ENCODE results near the gene CIBAR2. TPM values are rescaled to one million over a fixed set of nuclear protein-coding genes. Genes with fewer than 3 reads are reported as not detected.
A peak's percentile ranks its signal among the peaks of the same experiment; 100 is the strongest.

Gene CIBAR2
- total and polyA plus RNA-seq, 9 donors = 0.18 to 13.0 (median 1.4) TPM; not detected in 3

DNA sequence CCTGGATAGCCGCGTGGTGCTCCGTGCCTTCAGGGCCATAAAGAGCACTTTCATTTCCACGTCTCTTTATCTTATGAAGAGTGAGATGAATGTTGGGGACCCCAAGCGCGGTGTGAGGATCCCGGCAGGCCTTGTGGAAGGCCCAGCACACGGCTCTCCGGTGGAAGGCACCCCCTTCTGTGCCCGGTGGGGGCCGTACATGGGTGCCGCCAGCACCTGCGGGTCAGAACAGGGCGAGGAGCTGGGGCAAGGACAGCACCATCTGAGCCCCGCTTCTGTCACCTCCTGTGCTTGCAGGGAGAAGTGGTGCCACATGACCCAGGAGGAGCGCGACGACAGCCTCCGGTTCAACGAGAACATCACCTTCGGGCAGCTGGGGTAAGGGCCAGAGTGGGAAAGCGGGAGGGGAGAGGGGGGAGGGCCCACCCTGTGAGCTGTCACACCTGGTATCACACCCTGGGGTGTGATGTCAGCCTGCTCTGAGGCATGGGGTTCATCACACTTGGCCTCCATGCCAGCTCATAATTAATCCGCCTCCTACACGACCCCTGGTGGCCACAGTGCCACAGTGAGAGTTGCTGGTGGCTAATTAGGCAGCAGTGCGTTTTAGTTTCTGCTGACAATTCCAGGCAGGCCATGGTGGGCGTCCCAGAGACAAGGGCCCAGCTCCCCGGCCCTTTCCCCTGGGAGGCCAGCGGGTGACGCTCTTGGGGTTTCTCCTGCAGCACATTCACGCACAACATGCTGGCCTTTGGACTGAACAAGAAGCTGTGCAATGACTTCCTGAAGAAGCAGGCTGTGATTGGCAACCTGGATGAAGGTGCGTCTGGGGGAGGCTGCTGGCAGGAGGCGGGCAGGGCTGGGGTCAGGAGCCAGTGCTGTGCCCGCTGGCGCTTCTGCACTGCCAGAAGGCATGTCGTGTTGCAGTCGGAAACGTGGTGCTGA is 25.7 kb downstream of the CIBAR2 start:
- no peak overlapping the region for H3K27ac ChIP-seq
- intact Hi-C loops (cut with DNase I) = no loop called here
- WGBS, 3 donors = 80 to 89% (median 85%) methylated on average over 36 to 37 of the region's 37 CpGs

DNA sequence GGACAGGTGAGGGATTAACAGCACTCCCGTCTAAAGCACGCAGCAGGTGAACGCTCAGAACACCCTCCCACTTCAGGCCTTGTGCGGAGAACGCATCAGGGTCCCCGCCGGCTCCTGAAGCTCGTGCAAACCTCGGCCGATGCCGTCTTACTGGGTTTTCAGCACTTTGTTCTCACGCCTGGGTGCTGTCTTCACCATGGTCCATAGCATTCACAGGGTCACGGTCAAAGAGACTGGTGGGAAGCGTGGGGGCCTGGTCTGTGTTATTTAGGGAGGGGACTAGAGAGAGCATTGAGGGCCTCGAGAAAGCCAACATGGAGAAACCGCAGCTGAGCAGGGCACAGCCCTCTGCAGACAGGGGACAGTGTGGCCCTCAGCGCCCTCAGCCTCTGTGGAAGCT is 26.6 kb downstream of the CIBAR2 start:
- Histone ChIP-seq H3K4me1 (ENCODE audit: insufficient read depth) (no peaks in the 10 kb centered on the region), H3K4me3 (no peak overlapping the region), H3K27me3 (no peaks in the 10 kb centered on the region), H3K9me3 (no peaks in the 10 kb centered on the region), H3K36me3 (no peaks in the 10 kb centered on the region), H3K27ac (no peak overlapping the region)
- TF ChIP-seq, protein P1, sequence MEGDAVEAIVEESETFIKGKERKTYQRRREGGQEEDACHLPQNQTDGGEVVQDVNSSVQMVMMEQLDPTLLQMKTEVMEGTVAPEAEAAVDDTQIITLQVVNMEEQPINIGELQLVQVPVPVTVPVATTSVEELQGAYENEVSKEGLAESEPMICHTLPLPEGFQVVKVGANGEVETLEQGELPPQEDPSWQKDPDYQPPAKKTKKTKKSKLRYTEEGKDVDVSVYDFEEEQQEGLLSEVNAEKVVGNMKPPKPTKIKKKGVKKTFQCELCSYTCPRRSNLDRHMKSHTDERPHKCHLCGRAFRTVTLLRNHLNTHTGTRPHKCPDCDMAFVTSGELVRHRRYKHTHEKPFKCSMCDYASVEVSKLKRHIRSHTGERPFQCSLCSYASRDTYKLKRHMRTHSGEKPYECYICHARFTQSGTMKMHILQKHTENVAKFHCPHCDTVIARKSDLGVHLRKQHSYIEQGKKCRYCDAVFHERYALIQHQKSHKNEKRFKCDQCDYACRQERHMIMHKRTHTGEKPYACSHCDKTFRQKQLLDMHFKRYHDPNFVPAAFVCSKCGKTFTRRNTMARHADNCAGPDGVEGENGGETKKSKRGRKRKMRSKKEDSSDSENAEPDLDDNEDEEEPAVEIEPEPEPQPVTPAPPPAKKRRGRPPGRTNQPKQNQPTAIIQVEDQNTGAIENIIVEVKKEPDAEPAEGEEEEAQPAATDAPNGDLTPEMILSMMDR (IDR thresholded peaks at IDR 0.05) = no peak
- TF ChIP-seq EP300 (IDR thresholded peaks at IDR 0.05) (no peak), POLR2A (IDR thresholded peaks at IDR 0.05) (no peak)
- intact Hi-C loops (cut with DNase I) = no loop called here
- WGBS, 3 donors = 95 to 98% (median 97%) methylated on average over 17 of the region's 17 CpGs
- DNase-seq = no peak

More for the DNA sequence above, 25.7 kb downstream of the CIBAR2 start:
- Histone ChIP-seq H3K4me3 (no peak overlapping the region), H3K9me3 (no peaks in the 10 kb centered on the region), H3K4me1 (ENCODE audit: insufficient read depth) (no peaks in the 10 kb centered on the region), H3K27me3 (no peaks in the 10 kb centered on the region), H3K36me3 (no peaks in the 10 kb centered on the region)
- DNase-seq = peak in 4 of 5 donors; percentile 49 to 70 (median 62)
- TF ChIP-seq, protein P1 (IDR thresholded peaks at IDR 0.05) = peak in 2 of 3 donors; percentile 43 to 58
- no peak for TF ChIP-seq EP300 (IDR thresholded peaks at IDR 0.05)

DNA sequence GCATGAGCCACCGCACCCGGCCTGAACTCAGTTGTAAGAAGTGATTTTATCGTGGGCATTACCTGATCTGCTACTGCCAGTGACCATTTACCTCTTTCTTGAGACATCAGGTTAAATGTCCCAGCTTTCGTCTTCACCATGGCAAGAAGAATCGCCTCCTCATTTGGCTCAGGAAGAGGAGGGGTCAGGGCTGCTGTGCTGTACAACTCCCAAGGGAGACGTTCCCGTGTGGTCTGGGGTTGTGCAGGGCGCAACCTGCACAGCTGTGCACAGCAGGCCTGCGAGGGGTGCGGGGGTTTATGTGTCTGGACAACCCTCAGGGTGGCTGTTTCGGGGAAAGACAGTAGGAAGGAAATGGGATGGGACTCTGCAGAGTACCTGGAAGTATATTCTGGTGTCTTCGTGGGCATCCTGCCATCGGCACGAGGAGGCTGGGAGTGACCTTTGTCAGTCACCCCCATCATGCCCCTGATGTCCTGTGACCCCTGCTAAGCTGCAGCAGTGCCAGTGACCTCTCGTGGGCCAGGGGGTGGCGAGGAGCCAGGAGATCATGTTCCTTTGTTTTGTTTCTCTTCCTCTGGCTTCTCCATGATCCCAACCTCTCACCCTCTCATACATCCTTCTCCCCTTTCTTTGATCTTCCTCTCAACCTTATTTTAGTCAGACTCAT is 27.3 kb downstream of the CIBAR2 start:
- WGBS, 3 donors = 61 to 73% (median 71%) methylated on average over 16 of the region's 16 CpGs
- H3K36me3 ChIP-seq = no peaks in the 10 kb centered on the region
- intact Hi-C loops (cut with DNase I) = no loop called here
- no peak overlapping the region for H3K4me3 ChIP-seq
- DNase-seq = no peak
- H3K9me3 ChIP-seq = no peaks in the 10 kb centered on the region
- no peaks in the 10 kb centered on the region for H3K4me1 ChIP-seq (ENCODE audit: insufficient read depth)
- TF ChIP-seq, protein P1 (IDR thresholded peaks at IDR 0.05) = no peak
- TF ChIP-seq POLR2A (IDR thresholded peaks at IDR 0.05) (no peak), EP300 (IDR thresholded peaks at IDR 0.05) (no peak)
- H3K27ac ChIP-seq = no peak overlapping the region
- no peaks in the 10 kb centered on the region for H3K27me3 ChIP-seq

- H3K27me3 ChIP-seq = no peaks in the 10 kb centered on the region
- no peaks in the 10 kb centered on the region for H3K4me1 ChIP-seq (ENCODE audit: insufficient read depth)
- WGBS, 3 donors = 70 to 75% (median 73%) methylated on average over 13 of the region's 13 CpGs
- no peak overlapping the region for H3K4me3 ChIP-seq
- DNase-seq = no peak
- H3K9me3 ChIP-seq = no peaks in the 10 kb centered on the region
- no peaks in the 10 kb centered on the region for H3K36me3 ChIP-seq
- H3K27ac ChIP-seq = no peak overlapping the region
- intact Hi-C loops (cut with DNase I) = no loop called here
- TF ChIP-seq POLR2A (IDR thresholded peaks at IDR 0.05) (no peak), EP300 (IDR thresholded peaks at IDR 0.05) (no peak)
- TF ChIP-seq, protein P1 (IDR thresholded peaks at IDR 0.05) = no peak
Observed at GRCh38 chr16:85083051-85083639, 29.1 kb downstream of the CIBAR2 start.

Measured in ovary (tissue), 9 donors.